Islet of Langerhans (tissue), 1 donor: Measurements from ENCODE around the gene RGS1.

Experiments used
- FAIRE-seq: peaks from one replicate; lab custom pipeline; 2011; peaks lifted over from hg19 to GRCh38; lab: Jason Lieb, UNC

Gene RGS1

DNA sequence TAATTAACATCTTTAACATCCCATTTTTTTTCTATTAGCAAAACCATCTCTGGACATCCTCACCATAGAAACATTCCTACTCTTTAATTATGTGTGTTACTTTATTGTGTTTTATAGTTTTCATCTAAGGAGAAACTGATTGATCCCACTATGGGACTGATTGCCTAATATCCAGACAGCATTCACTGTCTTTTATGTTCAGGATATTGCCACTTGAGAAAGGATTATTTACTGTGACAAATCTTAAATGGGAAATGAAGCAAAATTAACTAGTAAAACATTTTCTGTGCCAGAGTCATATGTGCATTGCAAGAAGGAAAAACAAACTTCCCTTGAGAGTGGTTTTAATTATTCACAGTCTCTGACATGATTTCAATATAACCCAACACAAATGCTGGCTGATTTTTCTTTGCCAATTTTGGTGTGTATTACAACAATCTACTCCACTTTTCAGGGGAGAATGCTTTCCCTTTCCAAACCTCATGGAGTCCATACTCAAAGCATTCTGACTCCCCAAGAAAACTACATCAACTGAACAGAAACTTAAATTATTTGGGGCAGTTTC is 44.6 kb downstream of the RGS1 start:
- FAIRE-seq, result no peak

DNA sequence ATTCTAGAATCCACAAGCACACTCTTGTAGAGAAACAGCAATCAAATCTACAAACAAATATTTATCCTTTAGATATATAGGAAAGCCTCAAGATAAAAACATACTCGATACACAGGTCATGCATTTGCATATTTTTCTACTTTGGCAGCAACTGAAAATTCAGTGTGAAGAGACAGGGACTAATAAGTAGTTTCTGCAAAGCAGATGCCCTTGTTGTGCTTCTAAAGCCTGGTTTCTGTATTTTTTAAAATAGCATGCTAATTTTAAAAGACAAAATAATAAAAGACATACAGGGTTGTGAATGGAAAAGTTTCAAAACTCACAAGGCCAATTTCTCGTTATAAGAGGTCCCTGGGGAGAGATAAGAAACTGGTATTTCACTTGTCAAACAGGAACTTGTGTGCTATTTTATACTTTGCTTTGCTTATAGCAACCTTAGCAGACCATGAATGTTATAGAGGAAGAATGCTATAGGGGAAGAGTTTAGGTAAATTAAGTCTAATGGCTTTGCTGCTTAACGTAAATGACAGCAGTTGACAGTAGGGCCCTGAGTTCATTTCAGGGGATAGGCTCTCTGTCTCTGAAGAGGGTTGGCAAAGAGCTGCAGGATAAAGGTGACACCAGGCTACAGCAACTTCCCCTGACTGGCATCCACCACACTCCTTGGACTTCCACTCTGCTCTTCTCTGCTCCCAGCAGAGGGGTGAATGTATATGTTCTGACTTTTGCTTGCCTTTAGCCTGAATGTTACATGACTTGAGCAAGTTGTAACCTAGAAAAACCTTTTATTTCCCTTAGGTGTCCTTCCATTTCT is 51.0 kb downstream of the RGS1 start:
- FAIRE-seq, result no peak

DNA sequence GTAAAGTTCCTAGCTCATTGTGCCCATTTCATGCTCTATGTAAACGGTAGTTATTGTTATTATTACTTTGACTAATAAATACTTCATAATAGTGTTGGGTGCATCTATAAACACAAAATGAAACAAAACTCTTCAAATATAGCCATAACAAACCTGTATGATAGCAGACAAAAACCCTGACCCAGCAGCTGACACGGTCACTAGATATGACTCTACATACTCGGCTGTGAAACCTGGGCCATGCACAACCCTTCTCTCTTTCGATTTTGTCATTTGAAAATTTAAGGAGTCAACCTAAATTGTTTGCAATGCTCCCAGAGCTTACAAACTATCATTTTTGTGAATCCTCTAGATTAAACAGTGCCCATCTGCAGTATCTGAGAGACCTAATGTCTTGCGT is 52.3 kb downstream of the RGS1 start:
- FAIRE-seq, result no peak

DNA sequence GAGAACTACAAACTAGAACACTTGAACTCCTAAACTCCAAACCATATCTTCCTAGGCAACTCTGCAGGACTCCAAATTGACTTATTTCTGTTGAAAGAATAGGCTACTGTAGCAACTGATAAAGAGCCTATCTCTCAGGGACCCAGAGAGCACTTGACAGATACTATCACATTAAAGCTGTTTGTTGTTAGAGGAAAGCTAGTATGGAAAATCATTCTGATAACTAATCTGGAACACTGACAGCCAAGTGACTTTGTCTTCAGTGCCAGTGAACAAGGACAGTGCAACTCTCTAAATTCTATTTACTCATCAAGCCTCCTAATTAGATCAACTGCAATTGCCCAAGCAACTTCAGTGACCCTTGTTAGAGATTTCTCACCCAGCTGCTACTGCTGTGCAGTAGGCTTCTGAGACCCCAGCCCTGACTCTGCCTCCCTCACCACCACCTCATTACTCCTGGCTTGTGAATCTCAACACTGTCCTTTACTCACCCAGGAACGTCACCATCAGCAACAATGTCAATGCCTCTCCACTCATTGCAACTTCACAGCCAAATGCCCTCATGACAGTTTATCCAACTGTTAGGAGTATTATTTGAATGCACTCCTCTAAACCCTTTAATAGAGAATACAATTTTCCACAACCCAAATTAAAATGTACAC is 53.0 kb downstream of the RGS1 start:
- FAIRE-seq, result no peak

DNA sequence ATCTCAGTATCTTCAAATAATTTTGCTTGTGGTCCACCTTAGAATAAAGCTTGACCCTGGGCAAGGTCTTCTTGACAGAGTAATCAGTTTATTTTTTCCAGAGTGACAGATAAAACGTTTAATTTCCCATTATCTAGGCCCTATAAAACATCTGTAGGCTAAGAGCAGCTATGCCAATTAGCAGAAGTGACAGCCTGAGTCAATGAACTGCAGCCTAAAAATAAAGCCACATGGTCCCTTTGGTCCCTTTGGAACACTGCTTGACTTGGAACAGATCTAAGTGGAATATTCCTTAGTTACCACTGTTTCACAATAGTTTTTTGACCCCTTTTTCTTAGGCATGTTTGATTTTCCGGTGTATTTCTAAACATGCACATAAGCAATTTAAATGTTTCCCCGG is 54.0 kb downstream of the RGS1 start:
- FAIRE-seq, result no peak
